ENCODE data around the gene ERCC6L2.

Gene ERCC6L2, protein sequence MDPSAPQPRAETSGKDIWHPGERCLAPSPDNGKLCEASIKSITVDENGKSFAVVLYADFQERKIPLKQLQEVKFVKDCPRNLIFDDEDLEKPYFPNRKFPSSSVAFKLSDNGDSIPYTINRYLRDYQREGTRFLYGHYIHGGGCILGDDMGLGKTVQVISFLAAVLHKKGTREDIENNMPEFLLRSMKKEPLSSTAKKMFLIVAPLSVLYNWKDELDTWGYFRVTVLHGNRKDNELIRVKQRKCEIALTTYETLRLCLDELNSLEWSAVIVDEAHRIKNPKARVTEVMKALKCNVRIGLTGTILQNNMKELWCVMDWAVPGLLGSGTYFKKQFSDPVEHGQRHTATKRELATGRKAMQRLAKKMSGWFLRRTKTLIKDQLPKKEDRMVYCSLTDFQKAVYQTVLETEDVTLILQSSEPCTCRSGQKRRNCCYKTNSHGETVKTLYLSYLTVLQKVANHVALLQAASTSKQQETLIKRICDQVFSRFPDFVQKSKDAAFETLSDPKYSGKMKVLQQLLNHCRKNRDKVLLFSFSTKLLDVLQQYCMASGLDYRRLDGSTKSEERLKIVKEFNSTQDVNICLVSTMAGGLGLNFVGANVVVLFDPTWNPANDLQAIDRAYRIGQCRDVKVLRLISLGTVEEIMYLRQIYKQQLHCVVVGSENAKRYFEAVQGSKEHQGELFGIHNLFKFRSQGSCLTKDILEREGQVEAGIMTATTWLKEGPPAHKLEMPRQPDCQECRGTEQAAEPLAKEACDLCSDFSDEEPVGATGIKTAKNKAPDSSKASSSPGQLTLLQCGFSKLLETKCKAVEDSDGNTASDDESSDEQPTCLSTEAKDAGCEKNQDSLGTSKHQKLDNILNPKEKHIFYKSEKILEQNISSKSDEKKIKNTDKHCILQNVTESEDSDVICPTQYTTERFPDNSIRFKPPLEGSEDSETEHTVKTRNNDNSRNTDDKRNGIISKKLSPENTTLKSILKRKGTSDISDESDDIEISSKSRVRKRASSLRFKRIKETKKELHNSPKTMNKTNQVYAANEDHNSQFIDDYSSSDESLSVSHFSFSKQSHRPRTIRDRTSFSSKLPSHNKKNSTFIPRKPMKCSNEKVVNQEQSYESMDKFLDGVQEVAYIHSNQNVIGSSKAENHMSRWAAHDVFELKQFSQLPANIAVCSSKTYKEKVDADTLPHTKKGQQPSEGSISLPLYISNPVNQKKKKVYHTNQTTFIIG (N-terminal part only)

GRCh38 chr9:95875305-95876137 is at the start of gene ERCC6L2:
TSS of gene ERCC6L2 (plus strand) at chr9:95875691. CDS start at chr9:95876039, 348 bp downstream.
- Histone ChIP-seq H2AFZ (ENCODE audit: low read length) (no peak within 1 kb of the TSS), H3K4me2 (ENCODE audit: low read length) (no peak within 1 kb of the TSS; the same call in 1 of the 2 replicates), H3K4me1 (ENCODE audit: insufficient read depth, low read length, severe bottlenecking) (peaks cover 13% of the 10 kb centered on the region), H3K9me3 (ENCODE audit: low read length) (no peaks in the 10 kb centered on the region; the same call in 1 of the 2 replicates), H3K79me2 (ENCODE audit: insufficient read depth, low read length) (peaks cover 13% of the 10 kb centered on the region), H3K9me2 (ENCODE audit: low read depth, low read length) (no peaks in the 10 kb centered on the region), H4K20me1 (ENCODE audit: insufficient read depth, low read length) (no peaks in the 10 kb centered on the region), H3K4me3 (ENCODE audit: low read depth, low read length, poor library complexity, severe bottlenecking) (no peak within 1 kb of the TSS), H3K27me3 (ENCODE audit: insufficient read depth, low read length) (no peaks in the 10 kb centered on the region), H3K27ac (ENCODE audit: low read depth, low read length, poor library complexity, severe bottlenecking) (no peak within 1 kb of the TSS), H3K36me3 (ENCODE audit: insufficient read depth, low read length) (peaks cover 24% of the 10 kb centered on the region), H3K9ac (ENCODE audit: low read length) (no peak within 1 kb of the TSS), H3F3A (ENCODE audit: insufficient read depth, low read length) (no peaks in the 10 kb centered on the region)
- TF ChIP-seq CTCF (IDR thresholded peaks at IDR 0.05; ENCODE audit: low read length) (no peak), EZH2 (IDR thresholded peaks at IDR 0.05; ENCODE audit: borderline replicate concordance, low read length) (no peak)

GRCh38 chr9:95826183-95826838 is 49.2 kb upstream of the ERCC6L2 start:
- H3K79me2 ChIP-seq (ENCODE audit: insufficient read depth, low read length) = no peaks in the 10 kb centered on the region
- H3K9me2 ChIP-seq (ENCODE audit: low read depth, low read length) = no peaks in the 10 kb centered on the region
- H3F3A ChIP-seq (ENCODE audit: insufficient read depth, low read length) = no peaks in the 10 kb centered on the region
- no peak overlapping the region for H3K27ac ChIP-seq (ENCODE audit: low read depth, low read length, poor library complexity, severe bottlenecking)
- no peak overlapping the region for H3K9ac ChIP-seq (ENCODE audit: low read length)
- no peaks in the 10 kb centered on the region for H3K9me3 ChIP-seq (ENCODE audit: low read length)
- no peaks in the 10 kb centered on the region for H3K36me3 ChIP-seq (ENCODE audit: insufficient read depth, low read length)
- H3K4me2 ChIP-seq (ENCODE audit: low read length) = no peak overlapping the region
- no peaks in the 10 kb centered on the region for H3K27me3 ChIP-seq (ENCODE audit: insufficient read depth, low read length)
- no peak overlapping the region for H3K4me3 ChIP-seq (ENCODE audit: low read depth, low read length, poor library complexity, severe bottlenecking)
- TF ChIP-seq CTCF (IDR thresholded peaks at IDR 0.05; ENCODE audit: low read length) (no peak), EZH2 (IDR thresholded peaks at IDR 0.05; ENCODE audit: borderline replicate concordance, low read length) (no peak)
- H2AFZ ChIP-seq (ENCODE audit: low read length) = no peak overlapping the region
- no peaks in the 10 kb centered on the region for H3K4me1 ChIP-seq (ENCODE audit: insufficient read depth, low read length, severe bottlenecking)
- H4K20me1 ChIP-seq (ENCODE audit: insufficient read depth, low read length) = no peaks in the 10 kb centered on the region

All from OCI-LY1 (cell line).